GM12891 (cell line): ENCODE measurements around the gene TTC29.

Experiments used
- POLR2A ChIP-seq: IDR thresholded peaks from 2 replicates; pipeline ENCODE4 v1.6.1; 2011; ENCODE audit warnings: low read depth, low read length, control low read depth
- POLR2AphosphoS5 ChIP-seq: IDR thresholded peaks from 2 replicates; pipeline ENCODE4 v1.6.1; 2011; ENCODE audit warnings: low read depth, low read length, control low read depth
- SPI1 ChIP-seq: IDR thresholded peaks from 2 replicates; pipeline ENCODE4 v1.6.1; 2011; ENCODE audit warnings: low read depth, low read length, control low read depth
- TAF1 ChIP-seq: IDR thresholded peaks from 2 replicates; pipeline ENCODE4 v1.6.1; 2011; ENCODE audit warnings: low read depth, low read length, control low read depth

DNA sequence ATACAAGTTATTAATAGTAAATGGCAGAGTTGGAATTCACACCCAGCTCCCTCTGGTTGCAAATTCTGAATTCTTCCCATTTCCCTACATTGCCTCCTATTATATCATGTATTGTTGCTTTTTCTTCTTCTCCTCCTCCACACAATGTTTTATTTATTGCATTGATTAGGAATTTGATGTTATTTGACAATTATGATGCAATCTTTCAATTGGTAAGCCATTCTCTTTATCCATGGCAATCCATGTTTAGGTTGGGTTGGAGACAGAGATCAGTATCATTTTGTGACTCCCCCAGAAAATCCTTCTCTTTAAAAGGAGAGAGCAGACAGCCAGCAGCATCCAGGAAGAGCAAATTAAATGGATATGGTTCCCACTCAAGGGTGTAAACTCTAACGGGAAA lies 30.5 kb downstream of the TTC29 start:
- TF ChIP-seq POLR2A: no peak
- TF ChIP-seq POLR2AphosphoS5: no peak
- TF ChIP-seq TAF1: no peak
- no peak for TF ChIP-seq SPI1
